ENCODE results near the gene RFPL2. TPM values are rescaled to one million over a fixed set of nuclear protein-coding genes. Genes with fewer than 3 reads are reported as not detected.

The RFPL2 gene
- total and polyA plus RNA-seq, 2 of the 13 experiments (the other 11 are each of a cell fraction or from before 2014, with no cell fraction given), result not detected

DNA sequence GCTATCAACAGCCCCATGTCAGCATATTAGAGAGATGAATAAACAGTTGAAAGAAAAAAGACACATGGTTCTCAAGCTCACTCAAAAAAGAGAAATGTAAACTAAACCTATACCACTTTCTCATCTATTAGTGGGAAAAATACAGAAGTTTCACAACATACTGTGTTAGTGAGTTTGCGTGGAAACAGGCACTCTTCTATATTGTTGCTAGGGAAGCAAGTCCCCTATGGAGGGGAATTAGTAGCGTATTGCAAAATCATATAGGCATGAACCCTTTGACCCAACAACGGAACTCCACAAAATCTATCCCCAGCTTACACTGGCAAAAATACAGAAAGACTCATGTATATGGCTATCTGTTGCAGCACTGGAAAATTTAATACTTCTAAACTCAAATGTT lies 14.2 kb upstream of the RFPL2 start:
- Histone ChIP-seq H3K27me3 (ENCODE audit: control insufficient read depth in 1 of 2, insufficient read depth in 2 of 2, low read length in 2 of 2) (no peaks in the 10 kb centered on the region), H3K36me3 (replicated peaks in 1 of 2; ENCODE audit: control insufficient read depth in 1 of 2, insufficient read depth in 2 of 2, low read length in 2 of 2) (no peaks in the 10 kb centered on the region), H3K79me2 (ENCODE audit: insufficient read depth, low read length) (no peaks in the 10 kb centered on the region), H3K27ac (ENCODE audit: extremely low read length, insufficient read depth, low read length) (no peak overlapping the region), H3K4me2 (ENCODE audit: low read depth, low read length) (no peak overlapping the region), H2AFZ (ENCODE audit: low read length) (no peak overlapping the region), H3K4me1 (ENCODE audit: insufficient read depth, low read length) (no peaks in the 10 kb centered on the region), H3K9ac (ENCODE audit: insufficient read depth, low read depth, low read length) (no peak overlapping the region), H3K9me3 (ENCODE audit: low read length) (no peaks in the 10 kb centered on the region), H4K20me1 (ENCODE audit: insufficient read depth, low read length) (no peaks in the 10 kb centered on the region), H3K4me3 (replicated peaks in 1 of 3; ENCODE audit: insufficient read depth in 1 of 3, low read depth in 2 of 3, low read length in 3 of 3) (no peak overlapping the region)
- POLR2A ChIA-PET, result no interaction called here
- BruUV-seq (replicated peaks), result no TSS peak
- ATAC-seq (no peak), FAIRE-seq (no peak), DNase-seq (ENCODE audit: low spot score) (no peak)
- WGBS (ENCODE audit: low lambda C conversion rate), result 67% methylated on average over 3 of the region's 3 CpGs
- in situ Hi-C loops (cut with HindIII; ENCODE audit: extremely low pct_ligation_motif_present, low pct_unique_long_range_greater_than_20kb) (no loop called here), intact Hi-C loops (cut with micrococcal nuclease; ENCODE audit: unreplicated experiment) (no loop called here)
- CTCF ChIA-PET (ENCODE audit: low intra/inter-chr PET ratio, low total read pairs), result no interaction called here
- TF ChIP-seq, protein P1, sequence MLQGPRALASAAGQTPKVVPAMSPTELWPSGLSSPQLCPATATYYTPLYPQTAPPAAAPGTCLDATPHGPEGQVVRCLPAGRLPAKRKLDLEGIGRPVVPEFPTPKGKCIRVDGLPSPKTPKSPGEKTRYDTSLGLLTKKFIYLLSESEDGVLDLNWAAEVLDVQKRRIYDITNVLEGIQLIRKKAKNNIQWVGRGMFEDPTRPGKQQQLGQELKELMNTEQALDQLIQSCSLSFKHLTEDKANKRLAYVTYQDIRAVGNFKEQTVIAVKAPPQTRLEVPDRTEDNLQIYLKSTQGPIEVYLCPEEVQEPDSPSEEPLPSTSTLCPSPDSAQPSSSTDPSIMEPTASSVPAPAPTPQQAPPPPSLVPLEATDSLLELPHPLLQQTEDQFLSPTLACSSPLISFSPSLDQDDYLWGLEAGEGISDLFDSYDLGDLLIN (CRISPR knock-in tag; IDR thresholded peaks at IDR 0.05; ENCODE audit: borderline replicate concordance), result no peak
- TF ChIP-seq EHMT2 (IDR thresholded peaks at IDR 0.05; ENCODE audit: borderline replicate concordance, low read depth, low read length) (no peak), ZNF878 (CRISPR knock-in tag; IDR thresholded peaks at IDR 0.05) (no peak), ZNF337 (CRISPR knock-in tag; IDR thresholded peaks at IDR 0.05; ENCODE audit: borderline replicate concordance, low read depth) (no peak), SATB2 (CRISPR knock-in tag; IDR thresholded peaks at IDR 0.05) (no peak), ISL2 (CRISPR knock-in tag; IDR thresholded peaks at IDR 0.05) (no peak), ZKSCAN5 (CRISPR knock-in tag; IDR thresholded peaks at IDR 0.05) (no peak), ZBTB46 (CRISPR knock-in tag; IDR thresholded peaks at IDR 0.05; ENCODE audit: borderline replicate concordance) (no peak), HDAC1 (CRISPR knock-in tag; IDR thresholded peaks at IDR 0.05) (no peak), HHEX (CRISPR knock-in tag; IDR thresholded peaks at IDR 0.05) (no peak), UBTF (CRISPR knock-in tag; IDR thresholded peaks at IDR 0.05) (no peak), ZNF549 (CRISPR knock-in tag; IDR thresholded peaks at IDR 0.05) (no peak), SOX13 (IDR thresholded peaks at IDR 0.05) (no peak), SOX13 (CRISPR knock-in tag; conservative IDR thresholded peaks at IDR 0.05 in 1 of 2, IDR thresholded peaks at IDR 0.05 in 1 of 2) (no peak)
- TF ChIP-seq, protein P2, sequence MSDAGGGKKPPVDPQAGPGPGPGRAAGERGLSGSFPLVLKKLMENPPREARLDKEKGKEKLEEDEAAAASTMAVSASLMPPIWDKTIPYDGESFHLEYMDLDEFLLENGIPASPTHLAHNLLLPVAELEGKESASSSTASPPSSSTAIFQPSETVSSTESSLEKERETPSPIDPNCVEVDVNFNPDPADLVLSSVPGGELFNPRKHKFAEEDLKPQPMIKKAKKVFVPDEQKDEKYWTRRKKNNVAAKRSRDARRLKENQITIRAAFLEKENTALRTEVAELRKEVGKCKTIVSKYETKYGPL (CRISPR knock-in tag; IDR thresholded peaks at IDR 0.05), result no peak
- TF ChIP-seq, protein P3, sequence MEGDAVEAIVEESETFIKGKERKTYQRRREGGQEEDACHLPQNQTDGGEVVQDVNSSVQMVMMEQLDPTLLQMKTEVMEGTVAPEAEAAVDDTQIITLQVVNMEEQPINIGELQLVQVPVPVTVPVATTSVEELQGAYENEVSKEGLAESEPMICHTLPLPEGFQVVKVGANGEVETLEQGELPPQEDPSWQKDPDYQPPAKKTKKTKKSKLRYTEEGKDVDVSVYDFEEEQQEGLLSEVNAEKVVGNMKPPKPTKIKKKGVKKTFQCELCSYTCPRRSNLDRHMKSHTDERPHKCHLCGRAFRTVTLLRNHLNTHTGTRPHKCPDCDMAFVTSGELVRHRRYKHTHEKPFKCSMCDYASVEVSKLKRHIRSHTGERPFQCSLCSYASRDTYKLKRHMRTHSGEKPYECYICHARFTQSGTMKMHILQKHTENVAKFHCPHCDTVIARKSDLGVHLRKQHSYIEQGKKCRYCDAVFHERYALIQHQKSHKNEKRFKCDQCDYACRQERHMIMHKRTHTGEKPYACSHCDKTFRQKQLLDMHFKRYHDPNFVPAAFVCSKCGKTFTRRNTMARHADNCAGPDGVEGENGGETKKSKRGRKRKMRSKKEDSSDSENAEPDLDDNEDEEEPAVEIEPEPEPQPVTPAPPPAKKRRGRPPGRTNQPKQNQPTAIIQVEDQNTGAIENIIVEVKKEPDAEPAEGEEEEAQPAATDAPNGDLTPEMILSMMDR (CRISPR knock-in tag; IDR thresholded peaks at IDR 0.05), result no peak

Data from HepG2 (cell line).